ENCODE data around the gene RS1. TPM values are rescaled to one million over a fixed set of nuclear protein-coding genes. Genes with fewer than 3 reads are reported as not detected.

RS1 gene
- total RNA-seq (2014; rRNA removed; shearing (Covaris generic); ENCODE audit: low replicate concordance) = not detected in 2 replicates

- no peaks in the 10 kb centered on the region for H3K27me3 ChIP-seq (ENCODE audit: low read length)
- no peaks in the 10 kb centered on the region for H3K36me3 ChIP-seq (ENCODE audit: insufficient read depth, low read length)
- H4K20me1 ChIP-seq (ENCODE audit: insufficient read depth, low read depth, low read length) = no peaks in the 10 kb centered on the region
- no peak within 1 kb of the TSS for H3K4me3 ChIP-seq (ENCODE audit: low read length)
- no peak within 1 kb of the TSS for H3K27ac ChIP-seq (ENCODE audit: low read length)
- H2AFZ ChIP-seq (ENCODE audit: low read length) = no peak within 1 kb of the TSS
- DNase-seq = no peak
- no peak within 1 kb of the TSS for H3K9ac ChIP-seq (ENCODE audit: low read length)
- H3K9me2 ChIP-seq (replicated peaks; ENCODE audit: insufficient read depth, low read length) = no peaks in the 10 kb centered on the region
- no peak within 1 kb of the TSS for H3K4me2 ChIP-seq (ENCODE audit: low read depth, low read length, poor library complexity, severe bottlenecking)
- no peaks in the 10 kb centered on the region for H3K79me2 ChIP-seq (ENCODE audit: low read length)
- peaks cover 10% of the 10 kb centered on the region for H3K4me1 ChIP-seq (ENCODE audit: low read length)
- no peaks in the 10 kb centered on the region for H3K9me3 ChIP-seq (ENCODE audit: low read length)
These were observed at the start of gene RS1 for GRCh38 chrX:18672008-18672407. RS1 (minus strand) TSS chrX:18672108; CDS start chrX:18672068, 40 bp downstream.

DNA sequence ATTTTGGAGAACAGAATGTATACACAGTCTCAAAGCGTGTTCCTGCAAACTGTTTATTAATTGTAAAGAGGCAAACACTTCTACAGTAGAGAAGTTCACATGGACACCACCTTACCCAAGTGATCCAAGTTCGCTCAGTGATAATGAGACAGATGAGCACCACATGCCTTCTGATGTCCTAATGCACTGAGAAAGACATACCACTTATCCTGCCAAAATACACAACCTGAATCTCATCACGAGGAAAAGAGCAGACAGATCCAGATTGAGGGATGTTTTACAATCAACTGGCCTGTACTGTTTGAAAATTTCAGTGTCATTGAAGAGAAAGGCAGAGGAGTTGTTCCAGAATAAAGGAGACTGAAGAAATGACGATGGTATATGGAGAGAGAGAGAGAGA is 47.9 kb upstream of the RS1 start:
- Histone ChIP-seq H3K79me2 (ENCODE audit: low read length) (no peaks in the 10 kb centered on the region), H4K20me1 (ENCODE audit: insufficient read depth, low read depth, low read length) (no peaks in the 10 kb centered on the region), H3K9ac (ENCODE audit: low read length) (no peak overlapping the region), H3K9me2 (replicated peaks; ENCODE audit: insufficient read depth, low read length) (no peaks in the 10 kb centered on the region), H3K4me3 (ENCODE audit: low read length) (no peak overlapping the region), H3K4me1 (ENCODE audit: low read length) (peaks cover under 1% of the 10 kb centered on the region), H3K9me3 (ENCODE audit: low read length) (no peaks in the 10 kb centered on the region), H3K27me3 (ENCODE audit: low read length) (no peaks in the 10 kb centered on the region), H3K27ac (ENCODE audit: low read length) (no peak overlapping the region), H3K36me3 (ENCODE audit: insufficient read depth, low read length) (no peaks in the 10 kb centered on the region), H2AFZ (ENCODE audit: low read length) (no peak overlapping the region), H3K4me2 (ENCODE audit: low read depth, low read length, poor library complexity, severe bottlenecking) (no peak overlapping the region)
- DNase-seq = no peak

GRCh38 chrX:18714910-18715309 is 43.0 kb upstream of the RS1 start:
- Histone ChIP-seq H3K27ac (ENCODE audit: low read length) (no peak overlapping the region), H3K9ac (ENCODE audit: low read length) (no peak overlapping the region), H3K9me3 (ENCODE audit: low read length) (no peaks in the 10 kb centered on the region), H3K9me2 (replicated peaks; ENCODE audit: insufficient read depth, low read length) (no peaks in the 10 kb centered on the region), H3K4me1 (ENCODE audit: low read length) (peaks cover 4% of the 10 kb centered on the region), H4K20me1 (ENCODE audit: insufficient read depth, low read depth, low read length) (no peaks in the 10 kb centered on the region), H3K4me3 (ENCODE audit: low read length) (no peak overlapping the region), H3K79me2 (ENCODE audit: low read length) (no peaks in the 10 kb centered on the region), H3K36me3 (ENCODE audit: insufficient read depth, low read length) (no peaks in the 10 kb centered on the region), H2AFZ (ENCODE audit: low read length) (no peak overlapping the region), H3K4me2 (ENCODE audit: low read depth, low read length, poor library complexity, severe bottlenecking) (no peak overlapping the region), H3K27me3 (ENCODE audit: low read length) (no peaks in the 10 kb centered on the region)
- DNase-seq = no peak

DNA sequence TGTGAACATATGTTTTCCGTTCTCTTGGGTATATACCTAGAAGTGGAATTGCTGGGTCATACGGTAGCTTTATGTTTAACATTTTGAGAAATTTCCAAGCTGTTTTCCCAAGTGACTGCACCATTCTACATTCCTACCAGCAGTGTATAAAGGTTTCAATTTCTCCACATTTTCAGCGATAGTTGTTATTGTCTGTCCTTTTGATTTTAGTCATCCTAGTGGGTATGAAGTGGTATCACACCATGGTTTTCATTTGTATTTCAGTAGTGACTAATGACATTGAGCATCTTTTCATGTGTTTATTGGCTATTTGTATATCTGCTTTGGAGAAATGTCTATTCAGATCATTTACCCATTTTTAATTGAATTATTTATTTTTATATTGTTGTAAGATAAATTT is 37.9 kb upstream of the RS1 start:
- no peak for DNase-seq
- Histone ChIP-seq H3K4me1 (ENCODE audit: low read length) (peaks cover 4% of the 10 kb centered on the region), H3K9ac (ENCODE audit: low read length) (no peak overlapping the region), H3K9me3 (ENCODE audit: low read length) (no peaks in the 10 kb centered on the region), H3K36me3 (ENCODE audit: insufficient read depth, low read length) (no peaks in the 10 kb centered on the region), H3K4me3 (ENCODE audit: low read length) (no peak overlapping the region), H3K27me3 (ENCODE audit: low read length) (no peaks in the 10 kb centered on the region), H3K79me2 (ENCODE audit: low read length) (no peaks in the 10 kb centered on the region), H3K4me2 (ENCODE audit: low read depth, low read length, poor library complexity, severe bottlenecking) (no peak overlapping the region), H3K9me2 (replicated peaks; ENCODE audit: insufficient read depth, low read length) (no peaks in the 10 kb centered on the region), H2AFZ (ENCODE audit: low read length) (no peak overlapping the region), H4K20me1 (ENCODE audit: insufficient read depth, low read depth, low read length) (no peaks in the 10 kb centered on the region), H3K27ac (ENCODE audit: low read length) (no peak overlapping the region)

DNA sequence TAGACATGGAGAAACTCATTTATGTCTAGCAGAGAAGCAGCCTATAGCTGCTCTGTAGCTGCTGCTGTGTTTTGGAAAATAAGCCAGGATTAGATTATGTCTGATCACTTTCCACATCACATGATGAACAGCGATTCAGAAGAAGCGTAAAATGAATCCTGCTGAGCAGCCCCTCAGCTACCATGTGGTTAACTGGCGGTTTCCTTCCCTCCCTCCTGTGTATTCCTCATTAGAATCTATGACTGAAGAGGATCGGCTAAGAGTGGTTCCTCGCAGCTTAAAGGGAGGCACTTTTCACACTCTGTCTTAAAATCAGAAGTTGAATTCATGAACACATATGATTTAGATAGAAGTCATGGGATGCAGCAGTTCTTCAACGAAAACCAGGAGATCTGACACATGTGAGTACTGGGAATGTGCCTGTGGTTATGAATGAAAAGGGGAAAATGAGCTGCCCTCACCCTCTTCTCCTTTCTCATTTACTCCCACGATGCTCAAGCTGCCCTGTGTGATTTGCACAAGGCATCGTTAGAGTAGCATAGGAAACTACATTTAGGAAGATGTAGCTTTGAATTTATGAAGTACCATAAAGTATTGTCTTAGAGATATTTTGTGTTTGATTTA is 35.6 kb upstream of the RS1 start, which contains the start of gene PPEF1:
TSS of gene PPEF1 (plus strand) at position 220 of the 624 bp plus-strand sequence. CDS start at position 356, 136 bp downstream.
- Histone ChIP-seq H3K36me3 (ENCODE audit: insufficient read depth, low read length) (no peaks in the 10 kb centered on the region), H4K20me1 (ENCODE audit: insufficient read depth, low read depth, low read length) (no peaks in the 10 kb centered on the region), H3K79me2 (ENCODE audit: low read length) (no peaks in the 10 kb centered on the region), H3K4me3 (ENCODE audit: low read length) (no peak within 1 kb of the TSS), H3K27me3 (ENCODE audit: low read length) (no peaks in the 10 kb centered on the region), H3K27ac (ENCODE audit: low read length) (no peak within 1 kb of the TSS), H2AFZ (ENCODE audit: low read length) (no peak within 1 kb of the TSS), H3K9me2 (replicated peaks; ENCODE audit: insufficient read depth, low read length) (no peaks in the 10 kb centered on the region), H3K4me2 (ENCODE audit: low read depth, low read length, poor library complexity, severe bottlenecking) (no peak within 1 kb of the TSS), H3K4me1 (ENCODE audit: low read length) (no peaks in the 10 kb centered on the region), H3K9me3 (ENCODE audit: low read length) (no peaks in the 10 kb centered on the region), H3K9ac (ENCODE audit: low read length) (no peak within 1 kb of the TSS)
- DNase-seq = no peak

DNA sequence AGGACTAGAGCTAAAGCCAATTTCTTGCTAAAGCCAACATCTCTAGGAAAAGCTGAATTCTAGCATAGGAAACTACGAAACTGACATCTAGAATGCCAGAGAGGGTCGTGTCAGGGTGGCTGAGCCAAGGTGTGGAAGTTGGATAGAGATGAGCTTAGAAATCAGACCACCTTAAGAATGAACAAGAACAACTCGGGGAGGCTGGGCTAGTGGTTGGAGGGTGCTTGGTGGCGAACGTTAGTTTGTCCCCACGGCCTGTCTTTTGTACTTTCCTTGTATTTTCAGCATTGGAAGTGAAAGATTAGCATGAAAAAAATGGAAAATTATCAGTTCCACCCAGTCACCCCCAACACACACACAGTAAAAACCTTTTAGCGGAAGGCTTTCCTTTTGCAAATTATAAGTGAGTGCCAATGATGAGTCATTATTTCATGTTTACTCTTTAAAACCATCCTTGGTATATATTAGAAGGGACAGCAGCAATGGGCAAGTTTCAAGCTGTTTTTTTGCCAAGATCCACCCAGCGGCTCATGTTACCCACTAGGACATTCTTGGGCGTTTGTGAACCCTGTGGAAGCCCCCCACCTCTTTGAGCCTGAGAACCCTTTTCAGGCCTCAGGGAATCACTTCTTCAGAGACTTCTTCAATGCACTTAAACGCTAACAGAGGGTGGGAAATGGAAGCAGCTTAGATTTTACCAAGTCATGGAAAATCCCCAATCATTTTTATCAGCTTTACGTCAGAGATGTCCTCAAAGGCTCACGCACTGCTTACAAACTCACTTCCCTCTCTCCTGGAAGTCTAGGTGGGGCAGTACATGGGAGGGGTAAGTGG is 30.7 kb upstream of the RS1 start:
- no peaks in the 10 kb centered on the region for H3K27me3 ChIP-seq (ENCODE audit: low read length)
- H3K27ac ChIP-seq (ENCODE audit: low read length) = no peak overlapping the region
- H3K4me2 ChIP-seq (ENCODE audit: low read depth, low read length, poor library complexity, severe bottlenecking) = no peak overlapping the region
- H3K36me3 ChIP-seq (ENCODE audit: insufficient read depth, low read length) = no peaks in the 10 kb centered on the region
- H3K79me2 ChIP-seq (ENCODE audit: low read length) = no peaks in the 10 kb centered on the region
- H3K9me2 ChIP-seq (replicated peaks; ENCODE audit: insufficient read depth, low read length) = no peaks in the 10 kb centered on the region
- no peak overlapping the region for H3K4me3 ChIP-seq (ENCODE audit: low read length)
- DNase-seq = no peak
- H2AFZ ChIP-seq (ENCODE audit: low read length) = no peak overlapping the region
- H3K9me3 ChIP-seq (ENCODE audit: low read length) = no peaks in the 10 kb centered on the region
- no peaks in the 10 kb centered on the region for H3K4me1 ChIP-seq (ENCODE audit: low read length)
- no peak overlapping the region for H3K9ac ChIP-seq (ENCODE audit: low read length)
- no peaks in the 10 kb centered on the region for H4K20me1 ChIP-seq (ENCODE audit: insufficient read depth, low read depth, low read length)

- Histone ChIP-seq H3K9me3 (ENCODE audit: low read length) (no peaks in the 10 kb centered on the region), H3K79me2 (ENCODE audit: low read length) (no peaks in the 10 kb centered on the region), H3K9me2 (replicated peaks; ENCODE audit: insufficient read depth, low read length) (no peaks in the 10 kb centered on the region), H3K36me3 (ENCODE audit: insufficient read depth, low read length) (no peaks in the 10 kb centered on the region), H3K9ac (ENCODE audit: low read length) (no peak overlapping the region), H3K27me3 (ENCODE audit: low read length) (no peaks in the 10 kb centered on the region), H2AFZ (ENCODE audit: low read length) (no peak overlapping the region), H4K20me1 (ENCODE audit: insufficient read depth, low read depth, low read length) (no peaks in the 10 kb centered on the region), H3K4me1 (ENCODE audit: low read length) (no peaks in the 10 kb centered on the region), H3K4me3 (ENCODE audit: low read length) (no peak overlapping the region), H3K4me2 (ENCODE audit: low read depth, low read length, poor library complexity, severe bottlenecking) (no peak overlapping the region), H3K27ac (ENCODE audit: low read length) (no peak overlapping the region)
- DNase-seq = no peak
These were observed 29.9 kb upstream of the RS1 start for GRCh38 chrX:18701621-18702361.
